Coronary artery (tissue), 2 donors: ENCODE data around the gene SH3BP5L.

Experiments
- DNase-seq: peaks from one replicate; pipeline ENCODE4 v3.0.0-alpha.2; 2017; ENCODE audit warnings: low spot score
- H3K27ac ChIP-seq, 2 donors: fragments of 200-600 bp; sonication (generic); one replicate each; pipeline ENCODE4 v1.5.1; 2016 to 2019
- H3K4me3 ChIP-seq: fragments of 200-600 bp; sonication (generic); 2 replicates; pipeline ENCODE4 v1.5.1; 2016; ENCODE audit warnings: mild to moderate bottlenecking, moderate library complexity
- TF ChIP-seq, protein P1 (sequence below): fragments of 200-600 bp; sonication (generic); IDR thresholded peaks from one replicate; pipeline ENCODE4 v1.5.1; 2019; ENCODE audit warnings: antibody characterized with exemption

SH3BP5L gene

DNA sequence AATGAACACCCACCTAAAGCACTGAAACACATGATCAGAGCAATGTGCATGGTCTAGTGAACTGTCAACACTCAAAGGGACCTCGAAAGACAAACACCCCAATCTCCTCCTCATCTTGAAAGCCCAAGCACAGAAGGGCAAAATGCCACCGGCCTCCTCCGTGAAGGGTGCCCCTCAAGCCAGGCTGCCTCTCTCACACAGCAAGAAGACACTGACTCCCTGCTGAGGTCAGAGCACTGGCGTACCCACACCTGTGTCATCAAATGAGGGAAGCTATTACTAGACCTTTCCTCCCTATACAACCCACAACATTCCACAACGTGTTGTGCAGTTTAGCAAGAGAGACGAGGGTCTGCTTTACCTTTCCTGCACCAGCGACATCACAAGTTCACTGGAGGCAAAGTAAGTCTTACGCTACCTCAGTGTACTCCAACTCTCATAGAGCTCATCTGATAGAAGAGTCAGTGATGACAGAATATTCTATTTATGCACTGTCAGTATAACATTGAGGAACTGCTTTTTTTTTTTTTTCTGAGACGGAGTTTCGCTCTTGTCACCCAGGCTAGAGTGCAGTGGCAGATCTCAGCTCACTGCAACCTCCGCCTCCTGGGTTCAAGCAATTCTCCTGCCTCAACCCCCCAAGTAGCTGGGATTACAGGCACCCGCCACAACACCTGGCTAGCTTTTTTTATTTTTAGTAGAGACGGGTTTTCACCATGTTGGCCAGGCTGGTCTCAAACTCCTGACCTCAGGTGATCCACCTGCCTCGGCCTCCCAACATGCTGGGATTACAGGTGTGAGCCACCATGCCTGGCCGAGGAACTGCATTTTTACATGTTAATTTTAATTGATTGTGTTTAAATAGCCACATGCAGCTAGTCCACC is 3.3 kb downstream of the SH3BP5L start:
- DNase-seq = peak; percentile 65
- Histone ChIP-seq H3K4me3 (peak overlapping the region; percentile 95), H3K27ac (peak overlapping the region in 1 of 2 donors; percentile 58)
- TF ChIP-seq, protein P1, sequence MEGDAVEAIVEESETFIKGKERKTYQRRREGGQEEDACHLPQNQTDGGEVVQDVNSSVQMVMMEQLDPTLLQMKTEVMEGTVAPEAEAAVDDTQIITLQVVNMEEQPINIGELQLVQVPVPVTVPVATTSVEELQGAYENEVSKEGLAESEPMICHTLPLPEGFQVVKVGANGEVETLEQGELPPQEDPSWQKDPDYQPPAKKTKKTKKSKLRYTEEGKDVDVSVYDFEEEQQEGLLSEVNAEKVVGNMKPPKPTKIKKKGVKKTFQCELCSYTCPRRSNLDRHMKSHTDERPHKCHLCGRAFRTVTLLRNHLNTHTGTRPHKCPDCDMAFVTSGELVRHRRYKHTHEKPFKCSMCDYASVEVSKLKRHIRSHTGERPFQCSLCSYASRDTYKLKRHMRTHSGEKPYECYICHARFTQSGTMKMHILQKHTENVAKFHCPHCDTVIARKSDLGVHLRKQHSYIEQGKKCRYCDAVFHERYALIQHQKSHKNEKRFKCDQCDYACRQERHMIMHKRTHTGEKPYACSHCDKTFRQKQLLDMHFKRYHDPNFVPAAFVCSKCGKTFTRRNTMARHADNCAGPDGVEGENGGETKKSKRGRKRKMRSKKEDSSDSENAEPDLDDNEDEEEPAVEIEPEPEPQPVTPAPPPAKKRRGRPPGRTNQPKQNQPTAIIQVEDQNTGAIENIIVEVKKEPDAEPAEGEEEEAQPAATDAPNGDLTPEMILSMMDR = no peak

GRCh38 chr1:248821641-248822040 is 4.1 kb downstream of the SH3BP5L start:
- DNase-seq = peak; percentile 55
- Histone ChIP-seq H3K27ac (peak overlapping the region in 1 of 2 donors; percentile 58), H3K4me3 (peak overlapping the region; percentile 35)
- TF ChIP-seq, protein P1 = no peak

DNA sequence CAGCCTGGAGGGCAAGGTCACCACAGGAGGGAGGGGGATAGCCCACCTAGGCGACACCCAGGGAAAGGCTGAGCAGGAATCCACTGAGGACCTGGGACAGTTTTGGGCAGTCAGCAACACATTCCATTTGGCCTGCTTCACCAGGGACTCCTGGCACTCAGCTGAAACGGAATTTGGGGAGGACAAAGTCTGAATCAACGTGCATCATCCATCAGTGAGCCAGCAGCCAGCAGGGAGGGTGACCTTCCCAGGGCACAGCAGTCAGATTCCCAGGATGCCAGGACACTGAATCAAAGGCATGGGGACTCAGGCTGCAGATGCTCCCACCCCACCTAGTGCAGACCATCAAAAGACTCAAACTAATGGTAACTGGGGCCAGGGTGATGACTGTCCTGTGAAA is 4.6 kb downstream of the SH3BP5L start:
- TF ChIP-seq, protein P1 = no peak
- peak overlapping the region; percentile 35 for H3K4me3 ChIP-seq

GRCh38 chr1:248820041-248820585 is 5.6 kb downstream of the SH3BP5L start:
- Histone ChIP-seq H3K27ac (no peak overlapping the region), H3K4me3 (no peak overlapping the region)
- TF ChIP-seq, protein P1 = no peak
- DNase-seq = peak; percentile 64

More for the DNA sequence above, 4.6 kb downstream of the SH3BP5L start:
- peak; percentile 71 for DNase-seq
- peak overlapping the region in 1 of 2 donors; percentile 58 for H3K27ac ChIP-seq

- H3K27ac ChIP-seq = no peak overlapping the region
- peak; percentile 52 for DNase-seq
- H3K4me3 ChIP-seq = no peak overlapping the region
- TF ChIP-seq, protein P1 = no peak
These were observed 7.0 kb downstream of the SH3BP5L start for GRCh38 chr1:248818505-248819374.

DNA sequence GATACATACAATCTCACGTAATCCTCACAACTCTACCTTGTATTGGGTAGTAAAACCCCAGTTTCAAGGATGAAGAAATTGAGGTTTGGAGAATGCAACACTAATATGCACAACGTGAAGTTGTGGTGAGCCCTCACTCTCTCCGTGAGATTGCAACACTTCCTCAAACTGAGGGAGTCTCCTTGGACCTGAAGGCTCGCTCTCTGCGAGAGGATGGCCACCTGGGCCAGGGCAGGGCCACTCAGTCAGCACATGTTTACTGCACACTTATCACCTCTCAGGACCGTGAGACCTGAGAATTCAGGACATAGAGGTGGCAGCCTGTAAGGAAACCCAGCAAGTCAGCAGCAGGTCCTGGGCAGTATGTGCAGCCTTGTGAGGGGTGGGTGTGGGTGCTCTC is 8.7 kb downstream of the SH3BP5L start:
- Histone ChIP-seq H3K4me3 (no peak overlapping the region), H3K27ac (no peak overlapping the region)
- TF ChIP-seq, protein P1 = no peak
- no peak for DNase-seq
